SK-N-MC (cell line): ENCODE measurements around the gene SETD1B.
"Not testable (repeated sequence)": the region's sequence is repeated elsewhere in the genome, so short reads cannot be mapped to it uniquely, and the experiment has no call there.

Source experiments
- DNase-seq: peaks from one replicate; pipeline ENCODE4 v3.0.0-alpha.2; 2011; ENCODE audit warnings: low read depth, low spot score
- H3K27ac ChIP-seq: fragments of 200-600 bp; sonication (generic); 2 replicates; pipeline ENCODE4 v1.5.1; 2016; ENCODE audit warnings: mixed run types
- H3K36me3 ChIP-seq: fragments of 200-600 bp; sonication (generic); 2 replicates; pipeline ENCODE4 v1.6.1; 2017; ENCODE audit warnings: antibody characterized with exemption, low read length, mixed read lengths; ENCODE audit not compliant: insufficient read depth
- H3K4me3 ChIP-seq: fragments of 200-600 bp; sonication (generic); 2 replicates; pipeline ENCODE4 v1.5.1; 2016
- H3K9ac ChIP-seq: fragments of 200-600 bp; sonication (generic); 2 replicates; pipeline ENCODE4 v1.8.0; 2017; ENCODE audit warnings: mixed run types, mixed read lengths; ENCODE audit not compliant: insufficient read length
- H3K9me3 ChIP-seq: fragments of 200-600 bp; sonication (generic); 2 replicates; pipeline ENCODE4 v1.6.1; 2017; ENCODE audit warnings: low read depth, mild to moderate bottlenecking, antibody characterized with exemption, low read length, moderate library complexity, mixed read lengths
- EZH2 ChIP-seq: fragments of 200-600 bp; sonication (generic); IDR thresholded peaks from one replicate; pipeline ENCODE4 v1.6.1; 2017; ENCODE audit warnings: antibody characterized with exemption
- FOXP2 ChIP-seq: optimal IDR thresholded peaks from 2 replicates; pipeline ENCODE3; 2011; ENCODE audit warnings: mild to moderate bottlenecking, moderate library complexity; ENCODE audit not compliant: insufficient read depth; ENCODE audit errors: extremely low read length, control extremely low read depth
- POLR2AphosphoS5 ChIP-seq: IDR thresholded peaks from 2 replicates; pipeline ENCODE4 v1.6.1; 2012; ENCODE audit warnings: mild to moderate bottlenecking, low read depth, low read length, borderline replicate concordance

The SETD1B gene

GRCh38 chr12:121871467-121871866 is 67.7 kb downstream of the SETD1B start:
- H3K36me3 ChIP-seq = no peaks in the 10 kb centered on the region
- H3K27ac ChIP-seq = no peak overlapping the region
- DNase-seq = no peak
- H3K4me3 ChIP-seq = no peak overlapping the region
- no peak overlapping the region for H3K9ac ChIP-seq
- TF ChIP-seq EZH2 (no peak), POLR2AphosphoS5 (no peak), FOXP2 (no peak)
- H3K9me3 ChIP-seq = no peaks in the 10 kb centered on the region

- no peak for DNase-seq
- Histone ChIP-seq H3K4me3 (no peak overlapping the region), H3K9ac (no peak overlapping the region), H3K27ac (no peak overlapping the region), H3K9me3 (no peaks in the 10 kb centered on the region), H3K36me3 (no peaks in the 10 kb centered on the region)
- TF ChIP-seq POLR2AphosphoS5 (no peak), FOXP2 (no peak), EZH2 (no peak)
Measured at GRCh38 chr12:121872546-121873215, 68.9 kb downstream of the SETD1B start.

- Histone ChIP-seq H3K9me3 (no peaks in the 10 kb centered on the region), H3K36me3 (no peaks in the 10 kb centered on the region), H3K27ac (no peak overlapping the region), H3K9ac (no peak overlapping the region), H3K4me3 (no peak overlapping the region)
- DNase-seq = no peak
- TF ChIP-seq POLR2AphosphoS5 (no peak), EZH2 (no peak), FOXP2 (no peak)
Measured at GRCh38 chr12:121873216-121873569, 69.4 kb downstream of the SETD1B start.

- no peak for TF ChIP-seq POLR2AphosphoS5
- no peak for TF ChIP-seq FOXP2
- no peak for TF ChIP-seq EZH2
- no peak overlapping the region for H3K27ac ChIP-seq
- no peaks in the 10 kb centered on the region for H3K9me3 ChIP-seq
- H3K36me3 ChIP-seq = no peaks in the 10 kb centered on the region
- DNase-seq = no peak
- no peak overlapping the region for H3K9ac ChIP-seq
- H3K4me3 ChIP-seq = no peak overlapping the region
Measured at GRCh38 chr12:121874071-121874470, 70.3 kb downstream of the SETD1B start.

GRCh38 chr12:121875582-121875981 is 71.8 kb downstream of the SETD1B start:
- H3K36me3 ChIP-seq = no peaks in the 10 kb centered on the region
- no peak overlapping the region for H3K4me3 ChIP-seq
- TF ChIP-seq FOXP2 (no peak), POLR2AphosphoS5 (no peak), EZH2 (no peak)
- no peak overlapping the region for H3K9ac ChIP-seq
- H3K9me3 ChIP-seq = no peaks in the 10 kb centered on the region
- no peak for DNase-seq
- no peak overlapping the region for H3K27ac ChIP-seq

- not testable (repeated sequence) for H3K27ac ChIP-seq, H3K9ac ChIP-seq, H3K4me3 ChIP-seq, H3K36me3 ChIP-seq, DNase-seq, H3K9me3 ChIP-seq
Measured at GRCh38 chr12:121876080-121876447, 72.3 kb downstream of the SETD1B start.
